CD14-positive monocyte (primary cell): ENCODE measurements around the gene CAMTA1. TPM values are rescaled to one million over a fixed set of nuclear protein-coding genes. Genes with fewer than 3 reads are reported as not detected.

Experiments
- DNase-seq, 3 donors: peaks; one replicate each; pipeline ENCODE4 v3.0.0-alpha.2; 2011 to 2022
- H2AFZ ChIP-seq: 2 replicates; pipeline ENCODE4 v1.6.0; 2012; ENCODE audit warnings: mild to moderate bottlenecking, low read depth, low read length, inconsistent platforms; ENCODE audit not compliant: insufficient read depth, poor library complexity, severe bottlenecking
- H3K27ac ChIP-seq, 2 donors: 1 replicate in 1 of 2; 2 replicates in 1 of 2; pipeline ENCODE4 v1.5.1; 2012 to 2013; ENCODE audit warnings: low read length in 2 of 2, control low read depth in 1 of 2, inconsistent platforms in 1 of 2, low read depth in 1 of 2, mild to moderate bottlenecking in 1 of 2
- H3K27me3 ChIP-seq, 2 donors: one replicate each; pipeline versions ENCODE4 v1.6.0 to v1.6.1; 2011 to 2013; ENCODE audit warnings: low read length in 2 of 2; ENCODE audit not compliant: control insufficient read depth in 2 of 2, insufficient read depth in 2 of 2
- H3K36me3 ChIP-seq, 2 donors: replicated peaks in 1 of 2; 1 replicate in 1 of 2; 2 replicates in 1 of 2; pipeline versions ENCODE4 v1.5.1 to v1.6.1; 2012 to 2013; ENCODE audit warnings: low read length in 2 of 2, control low read depth in 1 of 2, inconsistent platforms in 1 of 2, mild to moderate bottlenecking in 1 of 2; ENCODE audit not compliant: insufficient read depth in 2 of 2, control insufficient read depth in 1 of 2
- H3K4me1 ChIP-seq, 2 donors: 1 replicate in 1 of 2; 2 replicates in 1 of 2; pipeline versions ENCODE4 v1.5.1 to v1.6.1; 2012 to 2013; ENCODE audit warnings: low read length in 2 of 2, control low read depth in 1 of 2, inconsistent platforms in 1 of 2, mild to moderate bottlenecking in 1 of 2, moderate library complexity in 1 of 2; ENCODE audit not compliant: insufficient read depth in 2 of 2, control insufficient read depth in 1 of 2
- H3K4me2 ChIP-seq: replicated peaks from 2 replicates; pipeline ENCODE3; 2012; ENCODE audit warnings: low read length, moderate library complexity, mild to moderate bottlenecking; ENCODE audit not compliant: poor library complexity, severe bottlenecking; ENCODE audit errors: extremely low read depth
- H3K4me3 ChIP-seq, 3 experiments: fragments of 200-600 bp in 1 of 3; sonication (generic) in 1 of 3; replicated peaks in 1 of 3; 1 replicate in 2 of 3; 2 replicates in 1 of 3; pipeline ENCODE4 v1.5.1; 2011 to 2013; ENCODE audit warnings: low read length in 3 of 3, mild to moderate bottlenecking in 3 of 3, control low read depth in 2 of 3, low read depth in 2 of 3, inconsistent platforms in 1 of 3, moderate library complexity in 1 of 3
- H3K79me2 ChIP-seq: 2 replicates; pipeline ENCODE4 v1.6.0; 2012; ENCODE audit warnings: mild to moderate bottlenecking, control low read depth, inconsistent platforms, low read length, moderate library complexity; ENCODE audit not compliant: insufficient read depth
- H3K9ac ChIP-seq: 2 replicates; pipeline ENCODE4 v1.6.0; 2017; ENCODE audit warnings: low read length, mild to moderate bottlenecking; ENCODE audit not compliant: insufficient read depth, poor library complexity, severe bottlenecking
- H3K9me3 ChIP-seq, 2 donors: replicated peaks in 1 of 2; 1 replicate in 1 of 2; 2 replicates in 1 of 2; pipeline versions ENCODE4 v1.5.1 to v1.6.1; 2012 to 2013; ENCODE audit warnings: low read length in 2 of 2, control low read depth in 1 of 2; ENCODE audit not compliant: control insufficient read depth in 1 of 2, insufficient read depth in 1 of 2
- H4K20me1 ChIP-seq: 2 replicates; pipeline ENCODE4 v1.6.0; 2012; ENCODE audit warnings: mild to moderate bottlenecking, low read length, control low read depth, moderate library complexity; ENCODE audit not compliant: insufficient read depth
- H3K27ac Mint-ChIP-seq, 7 donors: one replicate each; pipeline ENCODE4 v1.8.0; 2020; ENCODE audit warnings: mild to moderate bottlenecking in 7 of 7, mixed read lengths in 7 of 7, moderate library complexity in 6 of 7, inconsistent platforms in 2 of 7
- H3K27me3 Mint-ChIP-seq, 3 donors: one replicate each; pipeline ENCODE4 v1.8.0; 2021 to 2022; ENCODE audit warnings: low read depth in 3 of 3, mild to moderate bottlenecking in 3 of 3, mixed read lengths in 3 of 3, moderate library complexity in 3 of 3, inconsistent platforms in 1 of 3
- H3K36me3 Mint-ChIP-seq, 2 donors: one replicate each; pipeline ENCODE4 v1.8.0; 2020; ENCODE audit warnings: mixed read lengths in 2 of 2, inconsistent platforms in 1 of 2, mild to moderate bottlenecking in 1 of 2
- H3K4me1 Mint-ChIP-seq: one replicate; pipeline ENCODE4 v1.8.0; 2020; ENCODE audit warnings: mild to moderate bottlenecking, mixed read lengths
- H3K4me3 Mint-ChIP-seq, 2 donors: one replicate each; pipeline ENCODE4 v1.8.0; 2020; ENCODE audit warnings: mild to moderate bottlenecking in 2 of 2, mixed read lengths in 2 of 2, moderate library complexity in 1 of 2
- H3K9me3 Mint-ChIP-seq, 7 donors: one replicate each; pipeline ENCODE4 v1.8.0; 2020 to 2022; ENCODE audit warnings: mixed read lengths in 7 of 7, mild to moderate bottlenecking in 6 of 7, moderate library complexity in 6 of 7, inconsistent platforms in 2 of 7
- WGBS: methylation state at CpG from one replicate; pipeline ENCODE4 v1.1.5; 2013; ENCODE audit warnings: missing lambda C conversion rate; ENCODE audit not compliant: insufficient coverage; 5-methylcytosine and 5-hydroxymethylcytosine counted together
- intact Hi-C, 2 donors: fragments of 100-400 bp; cut with micrococcal nuclease; formaldehyde crosslinking; loops; one replicate each; pipeline versions ENCODE4 v1.15.0 to v1.15.1; 2023
- polyA plus RNA-seq, 3 donors: library from polyadenylated mRNA; depleted of rRNA in 1 of 3; unstranded in 2 of 3; stranded (reverse) in 1 of 3; fragments of 300-500 nt in 2 of 3; fragments of >200 nt in 1 of 3; fragmentation: Illumina TruSeq in 2 of 3; gene quantifications; 1 replicate in 2 of 3; 2 replicates in 1 of 3; pipeline ENCODE4 v1.2.3, GENCODE V29; 2012 to 2021
- TF ChIP-seq, protein P1 (sequence below): fragments of 200-600 bp; IDR thresholded peaks from one replicate; pipeline ENCODE4 v1.8.0; 2022; ENCODE audit warnings: antibody characterized with exemption, mild to moderate bottlenecking

The CAMTA1 gene
- polyA plus RNA-seq, 3 donors: 52.0 to 89.6 (median 78.3) TPM

DNA sequence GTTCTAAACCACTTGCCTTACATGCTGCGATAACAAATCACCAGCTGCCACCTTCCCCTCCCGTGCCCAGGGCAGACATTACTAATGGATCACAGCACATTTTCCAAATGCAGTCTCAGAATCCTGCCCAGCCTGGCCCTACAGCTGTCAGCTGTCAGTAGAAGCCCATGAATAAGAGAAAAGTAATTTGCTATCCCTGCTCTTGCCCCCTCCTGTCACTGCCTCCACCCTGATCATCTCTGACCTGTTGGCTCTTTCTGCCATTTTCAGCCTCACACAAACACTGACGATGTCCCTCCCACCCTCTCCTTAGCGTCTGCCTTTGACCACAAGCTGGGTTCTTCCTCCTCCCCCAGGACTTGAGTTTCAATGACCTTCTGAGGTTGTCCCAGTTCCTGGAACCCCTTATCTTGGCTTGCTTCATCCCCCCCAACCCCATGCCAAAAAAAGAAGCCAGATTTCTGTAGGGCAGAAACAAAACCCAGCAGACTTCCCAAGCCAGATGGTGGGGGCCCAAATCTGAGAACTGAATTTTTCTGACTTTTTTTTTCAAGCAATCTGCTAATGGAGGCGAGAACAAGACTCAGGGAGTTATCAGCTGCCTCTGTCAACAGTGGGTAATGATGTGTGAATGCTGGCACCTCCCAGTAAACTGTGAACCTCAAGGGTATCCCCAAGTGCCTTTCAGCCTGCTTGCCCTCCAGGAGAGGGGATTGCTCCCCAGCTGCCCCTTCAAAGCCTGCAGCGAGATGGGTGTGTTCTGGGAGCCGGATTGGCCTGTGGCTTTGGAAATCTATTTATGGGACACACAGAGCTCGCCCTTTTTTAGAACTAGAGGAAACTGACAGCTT, 769.4 kb downstream of the CAMTA1 start:
- no peak for DNase-seq
- Mint-ChIP-seq H3K27me3 (peaks cover 4 to 15% (median 9%) of the 10 kb centered on the region in 3 donors), H3K4me1 (peaks cover 6% of the 10 kb centered on the region), H3K4me3 (no peak overlapping the region), H3K36me3 (no peaks in the 10 kb centered on the region), H3K27ac (no peak overlapping the region), H3K9me3 (peaks cover 0 to 6% (median 4%) of the 10 kb centered on the region in 7 donors)
- no peaks in the 10 kb centered on the region for H3K36me3 ChIP-seq
- no peaks in the 10 kb centered on the region for H3K4me1 ChIP-seq
- H2AFZ ChIP-seq: no peak overlapping the region
- TF ChIP-seq, protein P1, sequence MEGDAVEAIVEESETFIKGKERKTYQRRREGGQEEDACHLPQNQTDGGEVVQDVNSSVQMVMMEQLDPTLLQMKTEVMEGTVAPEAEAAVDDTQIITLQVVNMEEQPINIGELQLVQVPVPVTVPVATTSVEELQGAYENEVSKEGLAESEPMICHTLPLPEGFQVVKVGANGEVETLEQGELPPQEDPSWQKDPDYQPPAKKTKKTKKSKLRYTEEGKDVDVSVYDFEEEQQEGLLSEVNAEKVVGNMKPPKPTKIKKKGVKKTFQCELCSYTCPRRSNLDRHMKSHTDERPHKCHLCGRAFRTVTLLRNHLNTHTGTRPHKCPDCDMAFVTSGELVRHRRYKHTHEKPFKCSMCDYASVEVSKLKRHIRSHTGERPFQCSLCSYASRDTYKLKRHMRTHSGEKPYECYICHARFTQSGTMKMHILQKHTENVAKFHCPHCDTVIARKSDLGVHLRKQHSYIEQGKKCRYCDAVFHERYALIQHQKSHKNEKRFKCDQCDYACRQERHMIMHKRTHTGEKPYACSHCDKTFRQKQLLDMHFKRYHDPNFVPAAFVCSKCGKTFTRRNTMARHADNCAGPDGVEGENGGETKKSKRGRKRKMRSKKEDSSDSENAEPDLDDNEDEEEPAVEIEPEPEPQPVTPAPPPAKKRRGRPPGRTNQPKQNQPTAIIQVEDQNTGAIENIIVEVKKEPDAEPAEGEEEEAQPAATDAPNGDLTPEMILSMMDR: no peak
- no peaks in the 10 kb centered on the region for H3K27me3 ChIP-seq
- no peaks in the 10 kb centered on the region for H3K79me2 ChIP-seq
- H3K27ac ChIP-seq: no peak overlapping the region
- no peak overlapping the region for H3K4me2 ChIP-seq
- intact Hi-C loops: no loop called here
- no peak overlapping the region for H3K4me3 ChIP-seq
- 50% methylated on average over 5 of the region's 8 CpGs for WGBS
- no peak overlapping the region for H3K9ac ChIP-seq
- no peaks in the 10 kb centered on the region for H4K20me1 ChIP-seq
- H3K9me3 ChIP-seq: no peaks in the 10 kb centered on the region

DNA sequence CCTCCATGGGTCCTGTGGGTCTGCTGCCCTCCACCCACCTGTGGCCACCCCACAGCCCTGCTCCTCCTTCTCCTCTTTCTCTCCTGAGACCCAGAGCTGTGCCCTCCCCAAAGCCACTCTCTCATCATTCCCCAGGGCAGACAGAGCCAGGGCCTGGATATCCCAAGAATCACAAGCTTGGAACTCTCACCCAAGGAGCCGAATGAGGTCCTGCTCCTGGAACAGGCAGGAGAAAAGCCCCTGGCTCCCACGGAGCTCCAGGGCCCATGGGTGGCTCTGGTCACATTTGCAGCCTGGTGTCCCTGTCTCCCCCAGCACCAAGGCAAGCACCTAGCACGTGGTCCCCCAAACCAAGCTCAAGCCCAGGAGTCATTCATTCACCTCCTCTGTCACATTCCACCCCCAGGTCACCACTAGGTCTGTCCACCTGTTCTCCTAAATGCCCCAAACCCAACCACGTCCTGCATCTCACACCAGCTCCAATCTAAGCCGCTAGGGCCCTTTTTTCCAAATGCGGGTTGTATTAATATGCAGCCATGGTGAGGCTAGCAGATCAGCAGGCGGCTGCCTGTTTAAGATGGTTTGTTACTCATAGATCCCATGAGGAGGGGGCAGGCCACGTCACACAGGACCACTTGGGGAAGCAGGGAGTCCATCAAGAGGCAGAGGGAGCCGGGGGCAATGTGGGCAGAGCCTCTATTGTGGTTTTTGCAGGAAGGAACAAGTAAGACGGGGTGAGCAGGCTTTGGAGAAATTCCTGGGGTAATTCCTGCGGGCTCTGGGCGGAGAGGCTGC, 770.3 kb downstream of the CAMTA1 start:
- Histone ChIP-seq H3K27me3 (no peaks in the 10 kb centered on the region), H3K4me3 (no peak overlapping the region), H3K27ac (no peak overlapping the region), H3K79me2 (no peaks in the 10 kb centered on the region), H3K9me3 (no peaks in the 10 kb centered on the region), H2AFZ (no peak overlapping the region), H3K9ac (no peak overlapping the region), H3K4me2 (no peak overlapping the region), H3K4me1 (no peaks in the 10 kb centered on the region), H4K20me1 (no peaks in the 10 kb centered on the region), H3K36me3 (no peaks in the 10 kb centered on the region)
- Mint-ChIP-seq H3K4me3 (no peak overlapping the region), H3K4me1 (peaks cover 2% of the 10 kb centered on the region), H3K27me3 (peaks cover 5 to 15% (median 9%) of the 10 kb centered on the region in 3 donors), H3K9me3 (peaks cover 0 to 6% (median 4%) of the 10 kb centered on the region in 7 donors), H3K36me3 (no peaks in the 10 kb centered on the region), H3K27ac (no peak overlapping the region)
- TF ChIP-seq, protein P1: no peak
- WGBS: 38% methylated on average over 9 of the region's 12 CpGs
- intact Hi-C loops: no loop called here
- DNase-seq: no peak
